ENCODE measurements around the gene DCDC1.

- no peak for TF ChIP-seq CTCF (IDR thresholded peaks at IDR 0.05)
- no peak for TF ChIP-seq EP300 (IDR thresholded peaks at IDR 0.05)
- TF ChIP-seq POLR2A (IDR thresholded peaks at IDR 0.05) = no peak
Measured at GRCh38 chr11:31117038-31117437, 252.5 kb downstream of the DCDC1 start.
